ENCODE measurements around the gene SNCB. TPM values are rescaled to one million over a fixed set of nuclear protein-coding genes. Genes with fewer than 3 reads are reported as not detected.

SNCB gene
- total and polyA plus RNA-seq, 2 donors (not counting 1 experiment from before 2014, with no cell fraction given), result 0.17 to 0.22 TPM

- H3K9me3 ChIP-seq (ENCODE audit: control insufficient read depth, insufficient read depth, low read depth, low read length), result no peaks in the 10 kb centered on the region
- no peak overlapping the region for H3K27ac ChIP-seq (ENCODE audit: insufficient read depth, low read length)
- H4K20me1 ChIP-seq (ENCODE audit: control insufficient read depth, extremely low read depth, insufficient read depth, low read length), result no peaks in the 10 kb centered on the region
- peak overlapping the region; percentile 74 for H3K4me2 ChIP-seq (ENCODE audit: extremely low read depth, insufficient read depth, low read length)
- H3K79me2 ChIP-seq (ENCODE audit: control insufficient read depth, insufficient read depth, low read length), result no peaks in the 10 kb centered on the region
- no peaks in the 10 kb centered on the region for H3K36me3 ChIP-seq (ENCODE audit: control insufficient read depth, insufficient read depth, low read length)
- peaks cover 30% of the 10 kb centered on the region for H3K27me3 ChIP-seq (ENCODE audit: control insufficient read depth, insufficient read depth, low read length)
- TF ChIP-seq, protein P1, sequence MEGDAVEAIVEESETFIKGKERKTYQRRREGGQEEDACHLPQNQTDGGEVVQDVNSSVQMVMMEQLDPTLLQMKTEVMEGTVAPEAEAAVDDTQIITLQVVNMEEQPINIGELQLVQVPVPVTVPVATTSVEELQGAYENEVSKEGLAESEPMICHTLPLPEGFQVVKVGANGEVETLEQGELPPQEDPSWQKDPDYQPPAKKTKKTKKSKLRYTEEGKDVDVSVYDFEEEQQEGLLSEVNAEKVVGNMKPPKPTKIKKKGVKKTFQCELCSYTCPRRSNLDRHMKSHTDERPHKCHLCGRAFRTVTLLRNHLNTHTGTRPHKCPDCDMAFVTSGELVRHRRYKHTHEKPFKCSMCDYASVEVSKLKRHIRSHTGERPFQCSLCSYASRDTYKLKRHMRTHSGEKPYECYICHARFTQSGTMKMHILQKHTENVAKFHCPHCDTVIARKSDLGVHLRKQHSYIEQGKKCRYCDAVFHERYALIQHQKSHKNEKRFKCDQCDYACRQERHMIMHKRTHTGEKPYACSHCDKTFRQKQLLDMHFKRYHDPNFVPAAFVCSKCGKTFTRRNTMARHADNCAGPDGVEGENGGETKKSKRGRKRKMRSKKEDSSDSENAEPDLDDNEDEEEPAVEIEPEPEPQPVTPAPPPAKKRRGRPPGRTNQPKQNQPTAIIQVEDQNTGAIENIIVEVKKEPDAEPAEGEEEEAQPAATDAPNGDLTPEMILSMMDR (conservative IDR thresholded peaks at IDR 0.05 in 1 of 2, IDR thresholded peaks at IDR 0.05 in 1 of 2; ENCODE audit: low read depth in 1 of 2, low read length in 2 of 2), result no peak
- TF ChIP-seq EZH2 (IDR thresholded peaks at IDR 0.05; ENCODE audit: low read length, missing control alignments), result peak; percentile 10
- DNase-seq (ENCODE audit: low read depth in 2 of 2), result no peak
- H2AFZ ChIP-seq (ENCODE audit: low read length), result no peak overlapping the region
- H3K9ac ChIP-seq (ENCODE audit: insufficient read depth, low read length), result no peak overlapping the region
- peak overlapping the region in 3 of 4 experiments; percentile 33 to 53 (median 41) for H3K4me3 ChIP-seq (replicated peaks in 1 of 4; ENCODE audit: control extremely low read depth in 1 of 4, insufficient read depth in 1 of 4, low read depth in 3 of 4, low read length in 4 of 4)
- H3K4me1 ChIP-seq (ENCODE audit: control insufficient read depth, extremely low read depth, insufficient read depth, low read length), result peaks cover 3% of the 10 kb centered on the region
Measured at GRCh38 chr5:176630681-176631222, 418 bp upstream of the SNCB start.

- no peak for DNase-seq (ENCODE audit: low read depth in 2 of 2)
- H3K27me3 ChIP-seq (ENCODE audit: control insufficient read depth, insufficient read depth, low read length), result peaks cover 27% of the 10 kb centered on the region
- no peak overlapping the region for H3K9ac ChIP-seq (ENCODE audit: insufficient read depth, low read length)
- no peak overlapping the region for H3K27ac ChIP-seq (ENCODE audit: insufficient read depth, low read length)
- peak overlapping the region; percentile 74 for H3K4me2 ChIP-seq (ENCODE audit: extremely low read depth, insufficient read depth, low read length)
- no peak for TF ChIP-seq EZH2 (IDR thresholded peaks at IDR 0.05; ENCODE audit: low read length, missing control alignments)
- TF ChIP-seq, protein P1 (conservative IDR thresholded peaks at IDR 0.05 in 1 of 2, IDR thresholded peaks at IDR 0.05 in 1 of 2; ENCODE audit: low read depth in 1 of 2, low read length in 2 of 2), result no peak
- no peaks in the 10 kb centered on the region for H3K9me3 ChIP-seq (ENCODE audit: control insufficient read depth, insufficient read depth, low read depth, low read length)
- no peaks in the 10 kb centered on the region for H3K79me2 ChIP-seq (ENCODE audit: control insufficient read depth, insufficient read depth, low read length)
- H3K4me3 ChIP-seq (replicated peaks in 1 of 4; ENCODE audit: control extremely low read depth in 1 of 4, insufficient read depth in 1 of 4, low read depth in 3 of 4, low read length in 4 of 4), result peak overlapping the region in 1 of 4 experiments; percentile 53
- H2AFZ ChIP-seq (ENCODE audit: low read length), result no peak overlapping the region
- H4K20me1 ChIP-seq (ENCODE audit: control insufficient read depth, extremely low read depth, insufficient read depth, low read length), result no peaks in the 10 kb centered on the region
- H3K4me1 ChIP-seq (ENCODE audit: control insufficient read depth, extremely low read depth, insufficient read depth, low read length), result peaks cover 3% of the 10 kb centered on the region
- no peaks in the 10 kb centered on the region for H3K36me3 ChIP-seq (ENCODE audit: control insufficient read depth, insufficient read depth, low read length)
Measured at GRCh38 chr5:176629317-176629852, 949 bp downstream of the SNCB start.

GRCh38 chr5:176628406-176629228 lies 1.7 kb downstream of the SNCB start:
- no peak for DNase-seq (ENCODE audit: low read depth in 2 of 2)
- Histone ChIP-seq H3K9ac (ENCODE audit: insufficient read depth, low read length) (no peak overlapping the region), H3K27me3 (ENCODE audit: control insufficient read depth, insufficient read depth, low read length) (peaks cover 20% of the 10 kb centered on the region), H3K36me3 (ENCODE audit: control insufficient read depth, insufficient read depth, low read length) (no peaks in the 10 kb centered on the region), H4K20me1 (ENCODE audit: control insufficient read depth, extremely low read depth, insufficient read depth, low read length) (no peaks in the 10 kb centered on the region), H3K4me2 (ENCODE audit: extremely low read depth, insufficient read depth, low read length) (no peak overlapping the region), H3K9me3 (ENCODE audit: control insufficient read depth, insufficient read depth, low read depth, low read length) (no peaks in the 10 kb centered on the region), H3K27ac (ENCODE audit: insufficient read depth, low read length) (no peak overlapping the region), H3K4me3 (replicated peaks in 1 of 4; ENCODE audit: control extremely low read depth in 1 of 4, insufficient read depth in 1 of 4, low read depth in 3 of 4, low read length in 4 of 4) (no peak overlapping the region), H3K79me2 (ENCODE audit: control insufficient read depth, insufficient read depth, low read length) (no peaks in the 10 kb centered on the region), H2AFZ (ENCODE audit: low read length) (no peak overlapping the region), H3K4me1 (ENCODE audit: control insufficient read depth, extremely low read depth, insufficient read depth, low read length) (peaks cover 3% of the 10 kb centered on the region)
- TF ChIP-seq EZH2 (IDR thresholded peaks at IDR 0.05; ENCODE audit: low read length, missing control alignments), result no peak
- TF ChIP-seq, protein P1 (conservative IDR thresholded peaks at IDR 0.05 in 1 of 2, IDR thresholded peaks at IDR 0.05 in 1 of 2; ENCODE audit: low read depth in 1 of 2, low read length in 2 of 2), result no peak
